ENCODE measurements around the gene C16orf86. TPM values are rescaled to one million over a fixed set of nuclear protein-coding genes. Genes with fewer than 3 reads are reported as not detected.

C16orf86 gene
- polyA plus RNA-seq, 1 of the 3 experiments (the other 2 are of a cell fraction) = 4.3 TPM

DNA sequence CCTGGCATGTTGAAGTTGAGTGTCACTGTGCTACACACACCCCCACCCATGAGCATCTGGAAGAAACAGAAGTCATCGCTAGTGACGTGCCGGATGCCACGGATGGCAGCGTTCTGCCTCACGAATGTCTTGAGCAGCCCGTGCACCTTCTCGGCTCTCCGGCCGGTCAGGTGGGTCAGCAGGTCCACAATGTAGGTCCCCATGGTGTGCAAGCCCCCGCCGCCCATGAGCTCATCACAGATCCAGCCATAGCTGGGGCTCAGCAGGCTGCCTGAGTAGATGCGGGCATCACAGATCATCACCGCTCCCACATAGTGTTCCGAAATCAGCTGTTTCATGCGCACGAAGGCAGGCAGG lies 8.9 kb downstream of the C16orf86 start:
- no peak overlapping the region for H3K27ac ChIP-seq (ENCODE audit: low read depth in 2 of 2, low read length in 1 of 2)
- CTCF ChIA-PET = interaction anchor here (0.6 kb wide), 1 partner anchor 76 kb away, joined by 3 read pairs; no protein-coding TSS in a partner anchor
- H3K79me2 ChIP-seq (ENCODE audit: insufficient read depth) = no peaks in the 10 kb centered on the region
- H3K9ac ChIP-seq = no peak overlapping the region
- H3K9me3 ChIP-seq = no peaks in the 10 kb centered on the region
- H2AFZ ChIP-seq (ENCODE audit: low read depth) = no peak overlapping the region
- no peak for TF ChIP-seq GABPA (IDR thresholded peaks at IDR 0.05; ENCODE audit: low read depth)
- no peak for TF ChIP-seq SIN3A (IDR thresholded peaks at IDR 0.05; ENCODE audit: borderline replicate concordance, low read depth, low read length)
- no peaks in the 10 kb centered on the region for H4K20me1 ChIP-seq (ENCODE audit: insufficient read depth)
- no peak overlapping the region for H3K4me3 ChIP-seq (ENCODE audit: low read depth in 2 of 2, low read length in 1 of 2)
- peaks cover 15 to 26% of the 10 kb centered on the region in 2 experiments; a peak in 2 of 4 replicates for H3K4me1 ChIP-seq (ENCODE audit: control insufficient read depth in 1 of 2, insufficient read depth in 2 of 2, low read depth in 1 of 2, low read length in 1 of 2)
- no peak for DNase-seq
- 97% methylated on average over 6 of the region's 17 CpGs for WGBS (ENCODE audit: low lambda C conversion rate)
- POLR2A ChIA-PET = interaction anchor here (0.5 kb wide), 1 partner anchor 262 kb away, joined by 3 read pairs; no protein-coding TSS in a partner anchor
- no peak overlapping the region for H3K4me2 ChIP-seq
- H3K27me3 ChIP-seq (ENCODE audit: insufficient read depth) = no peaks in the 10 kb centered on the region
- no peaks in the 10 kb centered on the region for H3K9me2 ChIP-seq
- H3K36me3 ChIP-seq (replicated peaks in 1 of 2; ENCODE audit: control insufficient read depth in 1 of 2, insufficient read depth in 2 of 2, low read length in 1 of 2) = peaks cover 5 to 10% of the 10 kb centered on the region in 2 experiments
- no peaks in the 10 kb centered on the region for H3F3A ChIP-seq (replicated peaks; ENCODE audit: insufficient read depth)

DNA sequence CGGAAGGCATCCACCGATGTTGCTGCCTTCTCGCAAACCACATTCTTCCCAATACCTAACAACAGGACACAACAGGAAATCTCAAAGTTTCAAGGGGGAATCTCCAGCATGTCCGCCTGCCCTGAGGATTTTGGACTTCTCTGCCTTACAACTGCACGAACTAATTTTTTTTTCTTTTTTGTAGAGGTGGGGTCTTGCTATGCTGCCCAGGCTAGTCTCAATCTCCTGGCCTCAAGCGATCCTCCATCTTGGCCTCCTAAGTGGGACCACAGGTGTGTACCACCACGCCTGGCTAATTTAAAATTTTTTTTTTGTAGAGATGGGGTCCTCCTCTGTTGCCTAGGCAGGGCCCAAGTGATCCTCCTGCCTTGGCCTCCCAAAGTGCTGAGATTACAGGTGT lies 9.4 kb downstream of the C16orf86 start:
- Histone ChIP-seq H3F3A (replicated peaks; ENCODE audit: insufficient read depth) (no peaks in the 10 kb centered on the region), H3K36me3 (replicated peaks in 1 of 2; ENCODE audit: control insufficient read depth in 1 of 2, insufficient read depth in 2 of 2, low read length in 1 of 2) (peaks cover 5 to 10% of the 10 kb centered on the region in 2 experiments), H3K9me3 (no peaks in the 10 kb centered on the region), H3K9me2 (no peaks in the 10 kb centered on the region), H3K4me2 (no peak overlapping the region), H2AFZ (ENCODE audit: low read depth) (no peak overlapping the region), H4K20me1 (ENCODE audit: insufficient read depth) (no peaks in the 10 kb centered on the region), H3K79me2 (ENCODE audit: insufficient read depth) (no peaks in the 10 kb centered on the region), H3K4me1 (ENCODE audit: control insufficient read depth in 1 of 2, insufficient read depth in 2 of 2, low read depth in 1 of 2, low read length in 1 of 2) (peaks cover 15 to 26% of the 10 kb centered on the region in 2 experiments; a peak in 2 of 4 replicates), H3K4me3 (ENCODE audit: low read depth in 2 of 2, low read length in 1 of 2) (no peak overlapping the region), H3K9ac (no peak overlapping the region), H3K27ac (ENCODE audit: low read depth in 2 of 2, low read length in 1 of 2) (no peak overlapping the region), H3K27me3 (ENCODE audit: insufficient read depth) (no peaks in the 10 kb centered on the region)
- ChIA-PET POLR2A (interaction anchor here (0.5 kb wide), 1 partner anchor 262 kb away, joined by 3 read pairs; no protein-coding TSS in a partner anchor), CTCF (interaction anchor here (1.3 kb wide), 1 partner anchor 155 kb away, joined by 6 read pairs; no protein-coding TSS in a partner anchor)
- 96% methylated on average over 7 of the region's 7 CpGs for WGBS (ENCODE audit: low lambda C conversion rate)
- no peak for DNase-seq
- TF ChIP-seq, protein P1, sequence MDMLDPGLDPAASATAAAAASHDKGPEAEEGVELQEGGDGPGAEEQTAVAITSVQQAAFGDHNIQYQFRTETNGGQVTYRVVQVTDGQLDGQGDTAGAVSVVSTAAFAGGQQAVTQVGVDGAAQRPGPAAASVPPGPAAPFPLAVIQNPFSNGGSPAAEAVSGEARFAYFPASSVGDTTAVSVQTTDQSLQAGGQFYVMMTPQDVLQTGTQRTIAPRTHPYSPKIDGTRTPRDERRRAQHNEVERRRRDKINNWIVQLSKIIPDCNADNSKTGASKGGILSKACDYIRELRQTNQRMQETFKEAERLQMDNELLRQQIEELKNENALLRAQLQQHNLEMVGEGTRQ (IDR thresholded peaks at IDR 0.05; ENCODE audit: borderline replicate concordance, low read depth, low read length) = no peak
- TF ChIP-seq, protein P2, sequence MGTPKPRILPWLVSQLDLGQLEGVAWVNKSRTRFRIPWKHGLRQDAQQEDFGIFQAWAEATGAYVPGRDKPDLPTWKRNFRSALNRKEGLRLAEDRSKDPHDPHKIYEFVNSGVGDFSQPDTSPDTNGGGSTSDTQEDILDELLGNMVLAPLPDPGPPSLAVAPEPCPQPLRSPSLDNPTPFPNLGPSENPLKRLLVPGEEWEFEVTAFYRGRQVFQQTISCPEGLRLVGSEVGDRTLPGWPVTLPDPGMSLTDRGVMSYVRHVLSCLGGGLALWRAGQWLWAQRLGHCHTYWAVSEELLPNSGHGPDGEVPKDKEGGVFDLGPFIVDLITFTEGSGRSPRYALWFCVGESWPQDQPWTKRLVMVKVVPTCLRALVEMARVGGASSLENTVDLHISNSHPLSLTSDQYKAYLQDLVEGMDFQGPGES (IDR thresholded peaks at IDR 0.05; ENCODE audit: low read depth, low read length) = no peak
- TF ChIP-seq, protein P3, sequence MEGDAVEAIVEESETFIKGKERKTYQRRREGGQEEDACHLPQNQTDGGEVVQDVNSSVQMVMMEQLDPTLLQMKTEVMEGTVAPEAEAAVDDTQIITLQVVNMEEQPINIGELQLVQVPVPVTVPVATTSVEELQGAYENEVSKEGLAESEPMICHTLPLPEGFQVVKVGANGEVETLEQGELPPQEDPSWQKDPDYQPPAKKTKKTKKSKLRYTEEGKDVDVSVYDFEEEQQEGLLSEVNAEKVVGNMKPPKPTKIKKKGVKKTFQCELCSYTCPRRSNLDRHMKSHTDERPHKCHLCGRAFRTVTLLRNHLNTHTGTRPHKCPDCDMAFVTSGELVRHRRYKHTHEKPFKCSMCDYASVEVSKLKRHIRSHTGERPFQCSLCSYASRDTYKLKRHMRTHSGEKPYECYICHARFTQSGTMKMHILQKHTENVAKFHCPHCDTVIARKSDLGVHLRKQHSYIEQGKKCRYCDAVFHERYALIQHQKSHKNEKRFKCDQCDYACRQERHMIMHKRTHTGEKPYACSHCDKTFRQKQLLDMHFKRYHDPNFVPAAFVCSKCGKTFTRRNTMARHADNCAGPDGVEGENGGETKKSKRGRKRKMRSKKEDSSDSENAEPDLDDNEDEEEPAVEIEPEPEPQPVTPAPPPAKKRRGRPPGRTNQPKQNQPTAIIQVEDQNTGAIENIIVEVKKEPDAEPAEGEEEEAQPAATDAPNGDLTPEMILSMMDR (IDR thresholded peaks at IDR 0.05) = no peak
- TF ChIP-seq JUND (IDR thresholded peaks at IDR 0.05) (no peak), TEAD4 (IDR thresholded peaks at IDR 0.05; ENCODE audit: borderline replicate concordance, insufficient read depth) (no peak), SMC3 (IDR thresholded peaks at IDR 0.05; ENCODE audit: low read depth, low read length) (no peak), NFIC (IDR thresholded peaks at IDR 0.05; ENCODE audit: borderline replicate concordance) (no peak), FOSL2 (IDR thresholded peaks at IDR 0.05; ENCODE audit: borderline replicate concordance, low read depth) (no peak), TCF12 (IDR thresholded peaks at IDR 0.05) (no peak), RXRA (IDR thresholded peaks at IDR 0.05; ENCODE audit: borderline replicate concordance, low read depth) (no peak), RAD21 (IDR thresholded peaks at IDR 0.05; ENCODE audit: low read length) (no peak), YY1 (IDR thresholded peaks at IDR 0.05; ENCODE audit: low read depth) (no peak), GATA2 (CRISPR knock-in tag; IDR thresholded peaks at IDR 0.05) (no peak), EP300 (IDR thresholded peaks at IDR 0.05; ENCODE audit: borderline replicate concordance in 1 of 2, low read depth in 1 of 2, low read length in 1 of 2) (no peak), MXI1 (IDR thresholded peaks at IDR 0.05; ENCODE audit: low read depth, low read length) (no peak), RFX5 (IDR thresholded peaks at IDR 0.05; ENCODE audit: low read length) (no peak)
- TF ChIP-seq, protein P4, sequence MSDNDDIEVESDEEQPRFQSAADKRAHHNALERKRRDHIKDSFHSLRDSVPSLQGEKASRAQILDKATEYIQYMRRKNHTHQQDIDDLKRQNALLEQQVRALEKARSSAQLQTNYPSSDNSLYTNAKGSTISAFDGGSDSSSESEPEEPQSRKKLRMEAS (IDR thresholded peaks at IDR 0.05; ENCODE audit: low read depth) = no peak
- TF ChIP-seq, protein P5, sequence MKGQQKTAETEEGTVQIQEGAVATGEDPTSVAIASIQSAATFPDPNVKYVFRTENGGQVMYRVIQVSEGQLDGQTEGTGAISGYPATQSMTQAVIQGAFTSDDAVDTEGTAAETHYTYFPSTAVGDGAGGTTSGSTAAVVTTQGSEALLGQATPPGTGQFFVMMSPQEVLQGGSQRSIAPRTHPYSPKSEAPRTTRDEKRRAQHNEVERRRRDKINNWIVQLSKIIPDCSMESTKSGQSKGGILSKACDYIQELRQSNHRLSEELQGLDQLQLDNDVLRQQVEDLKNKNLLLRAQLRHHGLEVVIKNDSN (IDR thresholded peaks at IDR 0.05; ENCODE audit: borderline replicate concordance, low read depth) = no peak
